NB4 (cell line): ENCODE results near the gene CBR1.

ENCODE experiments used
- MYC ChIP-seq: IDR thresholded peaks from 2 replicates; pipeline ENCODE4 v1.6.1; 2011; ENCODE audit warnings: low read depth, low read length
- POLR2A ChIP-seq: IDR thresholded peaks from 2 replicates; pipeline ENCODE4 v1.6.1; 2011; ENCODE audit warnings: mild to moderate bottlenecking; ENCODE audit not compliant: insufficient read length; ENCODE audit errors: extremely low read depth
- TF ChIP-seq, protein P1 (sequence below): IDR thresholded peaks from one replicate; pipeline ENCODE4 v1.5.1; 2012; ENCODE audit warnings: low read depth, low read length
- TF ChIP-seq, protein P2 (sequence below): IDR thresholded peaks from 2 replicates; pipeline ENCODE4 v1.6.1; 2011; ENCODE audit warnings: low read depth, low read length

DNA sequence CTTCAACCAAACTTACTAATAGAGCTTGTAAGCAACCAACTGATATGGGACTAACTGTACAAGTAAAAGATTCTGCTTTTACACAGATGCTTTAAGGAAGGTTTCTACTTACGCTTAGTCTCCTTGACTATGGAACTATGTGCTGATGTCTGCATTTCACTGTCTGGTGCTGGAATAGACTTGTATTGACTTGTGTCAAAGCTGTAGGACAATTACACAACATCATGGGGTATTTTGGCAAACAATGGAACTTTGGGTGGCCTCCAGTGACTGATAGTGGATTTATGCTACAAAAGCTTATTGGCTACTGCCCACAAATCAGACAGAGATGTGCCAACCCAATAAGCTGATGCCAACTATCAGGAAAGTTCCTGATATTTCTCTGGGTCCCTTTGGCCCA is 10.6 kb downstream of the CBR1 start:
- TF ChIP-seq, protein P1, sequence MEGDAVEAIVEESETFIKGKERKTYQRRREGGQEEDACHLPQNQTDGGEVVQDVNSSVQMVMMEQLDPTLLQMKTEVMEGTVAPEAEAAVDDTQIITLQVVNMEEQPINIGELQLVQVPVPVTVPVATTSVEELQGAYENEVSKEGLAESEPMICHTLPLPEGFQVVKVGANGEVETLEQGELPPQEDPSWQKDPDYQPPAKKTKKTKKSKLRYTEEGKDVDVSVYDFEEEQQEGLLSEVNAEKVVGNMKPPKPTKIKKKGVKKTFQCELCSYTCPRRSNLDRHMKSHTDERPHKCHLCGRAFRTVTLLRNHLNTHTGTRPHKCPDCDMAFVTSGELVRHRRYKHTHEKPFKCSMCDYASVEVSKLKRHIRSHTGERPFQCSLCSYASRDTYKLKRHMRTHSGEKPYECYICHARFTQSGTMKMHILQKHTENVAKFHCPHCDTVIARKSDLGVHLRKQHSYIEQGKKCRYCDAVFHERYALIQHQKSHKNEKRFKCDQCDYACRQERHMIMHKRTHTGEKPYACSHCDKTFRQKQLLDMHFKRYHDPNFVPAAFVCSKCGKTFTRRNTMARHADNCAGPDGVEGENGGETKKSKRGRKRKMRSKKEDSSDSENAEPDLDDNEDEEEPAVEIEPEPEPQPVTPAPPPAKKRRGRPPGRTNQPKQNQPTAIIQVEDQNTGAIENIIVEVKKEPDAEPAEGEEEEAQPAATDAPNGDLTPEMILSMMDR = no peak
- no peak for TF ChIP-seq POLR2A
- TF ChIP-seq, protein P2, sequence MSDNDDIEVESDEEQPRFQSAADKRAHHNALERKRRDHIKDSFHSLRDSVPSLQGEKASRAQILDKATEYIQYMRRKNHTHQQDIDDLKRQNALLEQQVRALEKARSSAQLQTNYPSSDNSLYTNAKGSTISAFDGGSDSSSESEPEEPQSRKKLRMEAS = no peak
- TF ChIP-seq MYC = no peak
